Activated CD8-positive, alpha-beta T cell treated with anti-CD3 and anti-CD28 coated beads, Interleukin-2, amount 10 ng/mL, durations not matched to agents 7 days and 5 days (primary cell): ENCODE measurements around the gene TJP2. TPM values are rescaled to one million over a fixed set of nuclear protein-coding genes. Genes with fewer than 3 reads are reported as not detected.

Source experiments
- ATAC-seq: fragments of 150-1000 bp; cut with Tn5 transposase; one replicate; pipeline ENCODE4 v1.10.0; 2021; ENCODE audit warnings: moderate library complexity
- CTCF ChIA-PET: fragments of 350-600 bp; sonication (Branson Sonifier 250); formaldehyde crosslinking; loops from one replicate; lab custom pipeline; 2021; ENCODE audit warnings: antibody characterized with exemption; lab: Charles Lee
- POLR2A ChIA-PET: fragments of 350-600 bp; sonication (Branson Sonifier 250); formaldehyde crosslinking; loops from one replicate; lab custom pipeline; 2021; ENCODE audit warnings: antibody characterized with exemption; lab: Charles Lee
- DNase-seq: peaks from one replicate; pipeline ENCODE4 v3.0.0-alpha.2; 2020
- H3K27ac Mint-ChIP-seq: one replicate; pipeline ENCODE4 v1.8.0; 2021; ENCODE audit warnings: mild to moderate bottlenecking, mixed read lengths
- H3K27me3 Mint-ChIP-seq: one replicate; pipeline ENCODE4 v1.8.0; 2021; ENCODE audit warnings: low read depth, mixed read lengths
- H3K36me3 Mint-ChIP-seq: one replicate; pipeline ENCODE4 v1.8.0; 2021; ENCODE audit warnings: low read depth, mixed read lengths
- H3K4me1 Mint-ChIP-seq: one replicate; pipeline ENCODE4 v1.8.0; 2021; ENCODE audit warnings: low read depth, mixed read lengths
- H3K4me3 Mint-ChIP-seq: one replicate; pipeline ENCODE4 v1.8.0; 2021; ENCODE audit warnings: mild to moderate bottlenecking, mixed read lengths
- H3K9me3 Mint-ChIP-seq: one replicate; pipeline ENCODE4 v1.8.0; 2022; ENCODE audit warnings: mixed read lengths; ENCODE audit not compliant: insufficient read depth
- total RNA-seq, 2 experiments: library from RNA; stranded (reverse); gene quantifications; one replicate each; pipeline ENCODE4 v1.2.3, GENCODE V29; 2021

TJP2 gene
- total RNA-seq, 2 experiments from 2014 or later = 6.2 to 7.0 TPM

GRCh38 chr9:69237702-69238295, 63.7 kb downstream of the TJP2 start:
- Mint-ChIP-seq H3K4me3 (no peak overlapping the region), H3K36me3 (peaks cover 4% of the 10 kb centered on the region), H3K27ac (no peak overlapping the region), H3K9me3 (no peaks in the 10 kb centered on the region), H3K27me3 (no peaks in the 10 kb centered on the region), H3K4me1 (no peaks in the 10 kb centered on the region)
- CTCF ChIA-PET = interaction anchor here (2.3 kb wide), 1 partner anchor 15 kb away, joined by 8 read pairs; no protein-coding TSS in a partner anchor
- no peak for DNase-seq
- POLR2A ChIA-PET = no interaction called here
- ATAC-seq = no peak

GRCh38 chr9:69243116-69243515, 69.0 kb downstream of the TJP2 start:
- H3K27me3 Mint-ChIP-seq = no peaks in the 10 kb centered on the region
- no peaks in the 10 kb centered on the region for H3K9me3 Mint-ChIP-seq
- ATAC-seq = no peak
- no peak overlapping the region for H3K27ac Mint-ChIP-seq
- ChIA-PET CTCF (interaction anchor here (1.1 to 1.5 kb wide), 2 partner anchors 20 to 207 kb away, joined by 3 to 5 read pairs; no protein-coding TSS in a partner anchor), POLR2A (no interaction called here)
- peaks cover 4% of the 10 kb centered on the region for H3K36me3 Mint-ChIP-seq
- no peaks in the 10 kb centered on the region for H3K4me1 Mint-ChIP-seq
- no peak overlapping the region for H3K4me3 Mint-ChIP-seq
- DNase-seq = no peak

- CTCF ChIA-PET = interaction anchor here (1.0 kb wide), 1 partner anchor 23 kb away, joined by 3 read pairs; no protein-coding TSS in a partner anchor
- DNase-seq = no peak
- H3K27ac Mint-ChIP-seq = no peak overlapping the region
- H3K36me3 Mint-ChIP-seq = no peaks in the 10 kb centered on the region
- POLR2A ChIA-PET = no interaction called here
- no peaks in the 10 kb centered on the region for H3K4me1 Mint-ChIP-seq
- no peaks in the 10 kb centered on the region for H3K27me3 Mint-ChIP-seq
- ATAC-seq = no peak
- no peak overlapping the region for H3K4me3 Mint-ChIP-seq
- no peaks in the 10 kb centered on the region for H3K9me3 Mint-ChIP-seq
These were observed 72.6 kb downstream of the TJP2 start for GRCh38 chr9:69246629-69247028.

GRCh38 chr9:69248005-69248404, 73.9 kb downstream of the TJP2 start:
- no peak overlapping the region for H3K4me3 Mint-ChIP-seq
- no peaks in the 10 kb centered on the region for H3K9me3 Mint-ChIP-seq
- DNase-seq (no peak), ATAC-seq (no peak)
- no peaks in the 10 kb centered on the region for H3K27me3 Mint-ChIP-seq
- POLR2A ChIA-PET = no interaction called here
- CTCF ChIA-PET = no interaction called here
- no peak overlapping the region for H3K27ac Mint-ChIP-seq
- H3K36me3 Mint-ChIP-seq = no peaks in the 10 kb centered on the region
- H3K4me1 Mint-ChIP-seq = no peaks in the 10 kb centered on the region

DNA sequence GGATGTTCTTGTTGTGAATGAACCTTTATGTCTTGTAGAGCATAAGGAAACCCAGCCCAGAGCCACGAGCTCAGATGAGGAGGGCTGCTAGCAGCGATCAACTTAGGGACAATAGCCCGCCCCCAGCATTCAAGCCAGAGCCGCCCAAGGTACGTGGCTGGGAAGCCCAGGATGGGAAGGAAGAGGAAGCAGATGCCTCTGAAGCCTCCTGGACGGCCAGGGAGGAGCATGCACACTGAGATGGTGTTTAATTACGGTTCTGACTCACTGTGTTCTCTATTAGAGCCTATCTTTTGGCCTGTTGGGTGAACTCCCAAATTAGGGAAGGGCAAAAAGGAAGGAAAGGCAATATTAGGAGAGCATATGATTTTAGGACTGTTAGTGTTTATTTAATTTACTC, 75.3 kb downstream of the TJP2 start:
- no peak for ATAC-seq

GRCh38 chr9:69250681-69251080, 76.6 kb downstream of the TJP2 start:
- no peak for ATAC-seq
- Mint-ChIP-seq H3K9me3 (no peaks in the 10 kb centered on the region), H3K27ac (no peak overlapping the region), H3K36me3 (no peaks in the 10 kb centered on the region), H3K4me1 (no peaks in the 10 kb centered on the region), H3K4me3 (no peak overlapping the region), H3K27me3 (no peaks in the 10 kb centered on the region)
- DNase-seq = no peak
- CTCF ChIA-PET = interaction anchor here (0.8 kb wide), 1 partner anchor 37 kb away, joined by 3 read pairs; no protein-coding TSS in a partner anchor
- POLR2A ChIA-PET = no interaction called here

More for the DNA sequence above, 75.3 kb downstream of the TJP2 start:
- ChIA-PET POLR2A (no interaction called here), CTCF (no interaction called here)
- no peak overlapping the region for H3K4me3 Mint-ChIP-seq
- no peaks in the 10 kb centered on the region for H3K9me3 Mint-ChIP-seq
- no peaks in the 10 kb centered on the region for H3K4me1 Mint-ChIP-seq
- no peaks in the 10 kb centered on the region for H3K27me3 Mint-ChIP-seq
- no peak for DNase-seq
- H3K36me3 Mint-ChIP-seq = no peaks in the 10 kb centered on the region
- H3K27ac Mint-ChIP-seq = no peak overlapping the region

GRCh38 chr9:69252436-69252835, 78.4 kb downstream of the TJP2 start:
- POLR2A ChIA-PET = no interaction called here
- Mint-ChIP-seq H3K36me3 (no peaks in the 10 kb centered on the region), H3K4me3 (no peak overlapping the region), H3K4me1 (no peaks in the 10 kb centered on the region), H3K9me3 (no peaks in the 10 kb centered on the region), H3K27ac (no peak overlapping the region), H3K27me3 (no peaks in the 10 kb centered on the region)
- DNase-seq (no peak), ATAC-seq (no peak)
- CTCF ChIA-PET = no interaction called here

DNA sequence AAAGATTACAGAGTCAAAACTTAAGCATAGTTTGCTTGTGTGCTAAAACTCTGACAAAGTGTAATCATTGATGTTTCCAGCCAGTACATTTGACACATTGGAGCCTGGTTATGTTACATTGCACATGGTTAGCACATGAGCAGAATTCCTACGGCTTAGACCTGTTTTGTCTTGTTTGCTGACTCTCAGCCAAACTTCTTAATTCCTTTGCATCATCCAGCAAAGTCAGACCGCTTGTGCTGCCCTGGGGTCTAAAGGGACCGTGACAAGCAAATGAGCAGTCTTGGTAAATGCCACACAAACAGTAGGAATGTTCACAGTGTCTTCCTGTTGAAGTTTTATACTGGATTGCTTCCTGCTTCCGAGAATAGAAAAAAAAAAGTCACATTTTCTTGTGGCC, 79.0 kb downstream of the TJP2 start:
- Mint-ChIP-seq H3K27ac (no peak overlapping the region), H3K36me3 (no peaks in the 10 kb centered on the region), H3K4me3 (no peak overlapping the region), H3K4me1 (no peaks in the 10 kb centered on the region), H3K27me3 (no peaks in the 10 kb centered on the region), H3K9me3 (no peaks in the 10 kb centered on the region)
- DNase-seq = no peak
- ChIA-PET CTCF (no interaction called here), POLR2A (no interaction called here)
- ATAC-seq = no peak

GRCh38 chr9:69254223-69254622, 80.1 kb downstream of the TJP2 start:
- POLR2A ChIA-PET = no interaction called here
- Mint-ChIP-seq H3K27me3 (no peaks in the 10 kb centered on the region), H3K4me3 (no peak overlapping the region), H3K4me1 (no peaks in the 10 kb centered on the region), H3K27ac (no peak overlapping the region), H3K9me3 (no peaks in the 10 kb centered on the region), H3K36me3 (no peaks in the 10 kb centered on the region)
- DNase-seq (no peak), ATAC-seq (no peak)
- CTCF ChIA-PET = interaction anchor here (0.9 kb wide), 1 partner anchor 9 kb away, joined by 3 read pairs; no protein-coding TSS in a partner anchor

DNA sequence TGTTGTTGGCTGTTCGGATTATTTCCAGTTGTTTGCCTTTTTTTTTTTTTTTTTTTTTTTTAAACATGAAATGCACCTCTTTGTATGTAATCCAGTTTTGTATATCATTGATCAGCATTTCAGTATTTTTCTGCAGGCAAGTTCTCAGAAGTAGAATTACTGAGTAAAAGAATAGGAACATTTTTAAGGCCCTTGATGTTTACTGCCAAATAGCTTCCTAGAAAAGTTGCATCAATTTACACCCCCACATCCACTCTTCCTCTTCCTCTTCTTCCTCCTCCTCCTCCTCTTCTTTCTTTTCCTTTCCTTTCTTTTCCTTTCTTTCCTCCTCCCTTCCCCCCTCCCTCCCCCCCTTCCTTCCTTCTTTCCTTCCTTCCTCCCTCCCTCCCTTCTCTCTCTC, 81.5 kb downstream of the TJP2 start:
- H3K9me3 Mint-ChIP-seq = no peaks in the 10 kb centered on the region
- no peak overlapping the region for H3K4me3 Mint-ChIP-seq
- POLR2A ChIA-PET = no interaction called here
- DNase-seq (no peak), ATAC-seq (no peak)
- H3K27me3 Mint-ChIP-seq = no peaks in the 10 kb centered on the region
- H3K36me3 Mint-ChIP-seq = no peaks in the 10 kb centered on the region
- H3K27ac Mint-ChIP-seq = no peak overlapping the region
- CTCF ChIA-PET = no interaction called here
- H3K4me1 Mint-ChIP-seq = no peaks in the 10 kb centered on the region

GRCh38 chr9:69258551-69258950, 84.5 kb downstream of the TJP2 start:
- Mint-ChIP-seq H3K9me3 (no peaks in the 10 kb centered on the region), H3K4me3 (no peak overlapping the region), H3K27me3 (no peaks in the 10 kb centered on the region), H3K27ac (no peak overlapping the region), H3K4me1 (no peaks in the 10 kb centered on the region), H3K36me3 (no peaks in the 10 kb centered on the region)
- ChIA-PET CTCF (no interaction called here), POLR2A (no interaction called here)
- no peak for DNase-seq
- no peak for ATAC-seq

DNA sequence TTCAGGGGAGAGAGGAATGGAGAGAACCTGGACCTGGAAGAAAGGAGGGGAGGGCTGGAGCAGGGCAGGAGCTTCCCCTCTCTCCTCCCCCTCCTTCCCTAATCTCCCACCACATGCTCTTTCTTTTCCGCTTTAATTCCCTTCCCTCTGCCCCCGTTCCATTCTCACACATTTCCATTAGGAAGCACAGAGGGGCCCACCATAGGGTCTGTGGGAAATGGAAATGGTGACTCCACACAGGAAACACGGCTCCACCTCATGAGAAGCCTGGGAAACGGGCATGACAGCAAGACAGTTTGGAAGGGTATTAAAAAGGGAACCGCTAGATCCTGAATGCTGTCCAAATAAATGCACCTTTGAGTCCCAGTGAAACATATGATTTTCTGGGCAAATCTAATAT, 86.1 kb downstream of the TJP2 start:
- Mint-ChIP-seq H3K9me3 (no peaks in the 10 kb centered on the region), H3K36me3 (no peaks in the 10 kb centered on the region), H3K27ac (no peak overlapping the region), H3K27me3 (peaks cover 5% of the 10 kb centered on the region), H3K4me3 (no peak overlapping the region), H3K4me1 (no peaks in the 10 kb centered on the region)
- no peak for ATAC-seq
- no peak for DNase-seq
- ChIA-PET POLR2A (no interaction called here), CTCF (no interaction called here)

- H3K9me3 Mint-ChIP-seq = no peaks in the 10 kb centered on the region
- POLR2A ChIA-PET = no interaction called here
- no peak overlapping the region for H3K4me3 Mint-ChIP-seq
These were observed 87.6 kb downstream of the TJP2 start for GRCh38 chr9:69261636-69262035.

More at GRCh38 chr9:69261636-69262035, 87.6 kb downstream of the TJP2 start:
- Mint-ChIP-seq H3K4me1 (no peaks in the 10 kb centered on the region), H3K36me3 (no peaks in the 10 kb centered on the region), H3K27ac (no peak overlapping the region), H3K27me3 (peaks cover 5% of the 10 kb centered on the region)
- no peak for ATAC-seq
- CTCF ChIA-PET = no interaction called here
- no peak for DNase-seq
